ENCODE measurements around the gene YBEY.

Gene YBEY

GRCh38 chr21:46347203-46347550 lies 61.0 kb downstream of the YBEY start:
- TF ChIP-seq CTCF (IDR thresholded peaks at IDR 0.05; ENCODE audit: borderline replicate concordance, control extremely low read depth, extremely low read depth, insufficient read depth, missing control alignments) = no peak
- DNase-seq (ENCODE audit: low spot score) = no peak
- in situ Hi-C loops (cut with MboI; ENCODE audit: low sequenced_read_pairs, unreplicated experiment) = no loop called here

All from GM13976 (cell line).